Measurements from ENCODE around the gene LAMB3.

The LAMB3 gene

DNA sequence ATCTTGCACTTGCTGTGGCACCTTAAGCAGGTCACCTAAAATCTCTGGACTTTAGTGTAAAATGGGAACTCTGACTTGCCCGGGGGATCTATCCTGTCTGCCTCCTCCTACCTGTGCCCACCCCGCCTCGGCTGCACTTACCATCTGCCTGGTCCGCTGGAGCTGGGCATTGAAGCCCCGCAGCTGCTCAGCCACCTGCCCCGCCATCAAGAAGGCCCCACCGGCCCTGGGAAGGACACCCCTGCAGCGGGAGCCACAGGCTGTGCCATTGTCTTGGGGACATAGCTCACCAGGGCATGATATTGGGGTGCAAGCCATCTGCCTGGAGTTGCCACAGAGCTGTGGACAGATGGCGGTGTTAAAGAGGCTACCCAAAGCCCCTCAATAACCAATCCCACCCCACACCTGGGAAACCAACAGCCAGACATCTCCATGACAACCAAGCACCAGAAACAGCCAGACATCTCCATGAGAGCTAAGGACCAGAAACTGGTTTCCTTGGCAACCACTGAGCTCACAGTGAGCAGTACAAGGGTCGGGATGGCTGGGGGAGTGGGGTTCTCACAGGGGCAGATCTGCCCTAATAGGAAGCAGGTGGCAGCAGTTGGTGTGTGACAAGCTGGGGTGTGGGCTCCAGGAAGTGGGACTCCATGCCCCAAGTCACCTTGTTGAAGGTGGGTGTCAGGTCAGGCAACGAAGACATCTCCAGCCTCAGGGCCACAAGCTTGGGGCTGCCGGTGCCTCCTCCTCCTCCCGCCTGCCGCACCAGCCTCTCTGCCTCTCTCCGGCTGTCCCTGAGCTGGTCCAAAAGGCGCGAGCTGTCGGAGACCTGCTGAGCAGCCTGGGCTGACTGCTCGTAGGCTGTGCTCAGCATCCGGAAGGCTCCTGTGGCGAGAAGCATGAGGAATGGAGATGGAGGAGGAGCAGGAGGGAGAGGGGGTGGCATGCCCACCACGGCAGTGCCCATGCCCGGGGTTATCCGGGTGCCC is 29.1 kb downstream of the LAMB3 start:
- Histone ChIP-seq H4K91ac (ENCODE audit: low read depth, low read length) (no peak overlapping the region), H3K9me3 (ENCODE audit: insufficient read depth, low read depth, low read length) (no peaks in the 10 kb centered on the region), H3K79me2 (ENCODE audit: control insufficient read depth, insufficient read depth, low read length, poor library complexity) (no peaks in the 10 kb centered on the region), H3K4me3 (ENCODE audit: low read depth, low read length) (peak overlapping the region; percentile 10), H3K14ac (ENCODE audit: low read length) (no peak overlapping the region), H3K36me3 (ENCODE audit: control insufficient read depth in 1 of 2, insufficient read depth in 2 of 2, low read length in 2 of 2) (peaks cover 0 to 2% of the 10 kb centered on the region in 2 experiments), H3K4ac (ENCODE audit: low read depth, low read length) (no peak overlapping the region), H3K27me3 (ENCODE audit: insufficient read depth, low read length) (no peaks in the 10 kb centered on the region), H3K9ac (ENCODE audit: low read length) (no peak overlapping the region), H3K23ac (ENCODE audit: low read length) (no peak overlapping the region), H3K79me1 (ENCODE audit: low read length) (peaks cover 2% of the 10 kb centered on the region), H2AK5ac (ENCODE audit: low read length) (no peak overlapping the region), H3K4me1 (ENCODE audit: control insufficient read depth in 1 of 2, insufficient read depth in 2 of 2, low read length in 2 of 2) (peaks cover 0 to 5% of the 10 kb centered on the region in 2 experiments), H4K12ac (ENCODE audit: low read depth, low read length) (no peak overlapping the region), H2BK5ac (ENCODE audit: low read depth, low read length, poor library complexity) (no peak overlapping the region), H2AFZ (ENCODE audit: insufficient read depth, low read length, poor library complexity) (no peak overlapping the region), H3K18ac (ENCODE audit: low read length) (no peak overlapping the region), H4K8ac (ENCODE audit: low read depth, low read length) (no peak overlapping the region), H3K27ac (ENCODE audit: low read depth, low read length) (no peak overlapping the region), H2BK12ac (ENCODE audit: low read length) (no peak overlapping the region), H2BK120ac (ENCODE audit: insufficient read depth, low read length, poor library complexity) (no peak overlapping the region), H3K4me2 (ENCODE audit: low read length) (no peak overlapping the region)
- no peak for DNase-seq
- no CpG with 5 or more reads among the region's 24 CpGs for WGBS (ENCODE audit: extremely low coverage, insufficient coverage, insufficient read length)

- Histone ChIP-seq H3K4me3 (ENCODE audit: low read depth, low read length) (no peak overlapping the region), H3K27ac (ENCODE audit: low read depth, low read length) (no peak overlapping the region), H2BK5ac (ENCODE audit: low read depth, low read length, poor library complexity) (no peak overlapping the region), H3K4me1 (ENCODE audit: control insufficient read depth in 1 of 2, insufficient read depth in 2 of 2, low read length in 2 of 2) (peaks cover 0 to 5% of the 10 kb centered on the region in 2 experiments), H3K18ac (ENCODE audit: low read length) (no peak overlapping the region), H3K79me1 (ENCODE audit: low read length) (no peaks in the 10 kb centered on the region), H2BK120ac (ENCODE audit: insufficient read depth, low read length, poor library complexity) (no peak overlapping the region), H3K4me2 (ENCODE audit: low read length) (no peak overlapping the region), H3K36me3 (ENCODE audit: control insufficient read depth in 1 of 2, insufficient read depth in 2 of 2, low read length in 2 of 2) (peaks cover 3 to 5% of the 10 kb centered on the region in 2 experiments), H4K12ac (ENCODE audit: low read depth, low read length) (no peak overlapping the region), H2AFZ (ENCODE audit: insufficient read depth, low read length, poor library complexity) (no peak overlapping the region), H4K8ac (ENCODE audit: low read depth, low read length) (no peak overlapping the region), H4K91ac (ENCODE audit: low read depth, low read length) (no peak overlapping the region), H3K4ac (ENCODE audit: low read depth, low read length) (no peak overlapping the region), H3K9ac (ENCODE audit: low read length) (no peak overlapping the region), H3K14ac (ENCODE audit: low read length) (no peak overlapping the region), H3K79me2 (ENCODE audit: control insufficient read depth, insufficient read depth, low read length, poor library complexity) (no peaks in the 10 kb centered on the region), H2AK5ac (ENCODE audit: low read length) (no peak overlapping the region), H3K9me3 (ENCODE audit: insufficient read depth, low read depth, low read length) (no peaks in the 10 kb centered on the region), H2BK12ac (ENCODE audit: low read length) (no peak overlapping the region), H3K27me3 (ENCODE audit: insufficient read depth, low read length) (no peaks in the 10 kb centered on the region), H3K23ac (ENCODE audit: low read length) (no peak overlapping the region)
- DNase-seq, result no peak
- no CpG with 5 or more reads among the region's 11 CpGs for WGBS (ENCODE audit: extremely low coverage, insufficient coverage, insufficient read length)
Observed at GRCh38 chr1:209621741-209622655, 30.2 kb downstream of the LAMB3 start.

DNA sequence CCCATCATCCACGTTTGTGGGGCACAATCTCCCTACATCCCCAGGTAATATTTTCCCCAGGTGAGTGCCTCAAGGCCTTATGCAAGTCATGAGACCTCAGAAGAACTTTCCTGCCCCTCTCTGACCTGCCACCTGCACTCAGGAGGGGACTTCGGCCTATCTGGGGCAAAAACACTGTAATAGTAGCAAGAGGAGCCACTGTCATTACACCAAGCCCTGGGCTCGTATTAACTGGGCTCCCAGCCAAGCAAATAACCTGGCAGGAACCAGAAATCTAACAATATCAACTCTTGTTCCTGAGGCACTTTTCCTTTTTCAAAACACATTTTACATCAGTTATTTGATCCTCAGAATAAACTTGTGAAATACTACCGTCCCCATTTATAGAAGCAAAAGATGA is 30.9 kb downstream of the LAMB3 start:
- Histone ChIP-seq H3K4me1 (ENCODE audit: control insufficient read depth in 1 of 2, insufficient read depth in 2 of 2, low read length in 2 of 2) (peaks cover 0 to 5% of the 10 kb centered on the region in 2 experiments), H3K4me3 (ENCODE audit: low read depth, low read length) (no peak overlapping the region), H3K23ac (ENCODE audit: low read length) (no peak overlapping the region), H3K79me1 (ENCODE audit: low read length) (no peaks in the 10 kb centered on the region), H2BK5ac (ENCODE audit: low read depth, low read length, poor library complexity) (no peak overlapping the region), H2AFZ (ENCODE audit: insufficient read depth, low read length, poor library complexity) (no peak overlapping the region), H3K18ac (ENCODE audit: low read length) (no peak overlapping the region), H4K8ac (ENCODE audit: low read depth, low read length) (no peak overlapping the region), H3K4ac (ENCODE audit: low read depth, low read length) (no peak overlapping the region), H2BK120ac (ENCODE audit: insufficient read depth, low read length, poor library complexity) (no peak overlapping the region), H3K27ac (ENCODE audit: low read depth, low read length) (no peak overlapping the region), H3K9ac (ENCODE audit: low read length) (no peak overlapping the region), H4K12ac (ENCODE audit: low read depth, low read length) (no peak overlapping the region), H3K4me2 (ENCODE audit: low read length) (no peak overlapping the region), H3K9me3 (ENCODE audit: insufficient read depth, low read depth, low read length) (no peaks in the 10 kb centered on the region), H3K79me2 (ENCODE audit: control insufficient read depth, insufficient read depth, low read length, poor library complexity) (no peaks in the 10 kb centered on the region), H3K27me3 (ENCODE audit: insufficient read depth, low read length) (no peaks in the 10 kb centered on the region), H3K36me3 (ENCODE audit: control insufficient read depth in 1 of 2, insufficient read depth in 2 of 2, low read length in 2 of 2) (peaks cover 3 to 5% of the 10 kb centered on the region in 2 experiments), H4K91ac (ENCODE audit: low read depth, low read length) (no peak overlapping the region), H3K14ac (ENCODE audit: low read length) (no peak overlapping the region), H2BK12ac (ENCODE audit: low read length) (no peak overlapping the region), H2AK5ac (ENCODE audit: low read length) (no peak overlapping the region)
- no CpG with 5 or more reads among the region's 4 CpGs for WGBS (ENCODE audit: extremely low coverage, insufficient coverage, insufficient read length)
- DNase-seq, result no peak

GRCh38 chr1:209620487-209620884 is 31.7 kb downstream of the LAMB3 start:
- no peaks in the 10 kb centered on the region for H3K27me3 ChIP-seq (ENCODE audit: insufficient read depth, low read length)
- H3K9me3 ChIP-seq (ENCODE audit: insufficient read depth, low read depth, low read length), result no peaks in the 10 kb centered on the region
- no peak overlapping the region for H4K8ac ChIP-seq (ENCODE audit: low read depth, low read length)
- H3K79me2 ChIP-seq (ENCODE audit: control insufficient read depth, insufficient read depth, low read length, poor library complexity), result no peaks in the 10 kb centered on the region
- H3K4me2 ChIP-seq (ENCODE audit: low read length), result no peak overlapping the region
- no peak overlapping the region for H3K4me3 ChIP-seq (ENCODE audit: low read depth, low read length)
- H3K23ac ChIP-seq (ENCODE audit: low read length), result no peak overlapping the region
- H3K79me1 ChIP-seq (ENCODE audit: low read length), result no peaks in the 10 kb centered on the region
- H3K4ac ChIP-seq (ENCODE audit: low read depth, low read length), result no peak overlapping the region
- WGBS (ENCODE audit: extremely low coverage, insufficient coverage, insufficient read length), result no CpG with 5 or more reads among the region's 3 CpGs
- no peak overlapping the region for H3K9ac ChIP-seq (ENCODE audit: low read length)
- H2AK5ac ChIP-seq (ENCODE audit: low read length), result no peak overlapping the region
- H2BK5ac ChIP-seq (ENCODE audit: low read depth, low read length, poor library complexity), result no peak overlapping the region
- DNase-seq, result peak in 1 of 2 donors; percentile 60
- H4K91ac ChIP-seq (ENCODE audit: low read depth, low read length), result no peak overlapping the region
- no peak overlapping the region for H2BK120ac ChIP-seq (ENCODE audit: insufficient read depth, low read length, poor library complexity)
- H3K4me1 ChIP-seq (ENCODE audit: control insufficient read depth in 1 of 2, insufficient read depth in 2 of 2, low read length in 2 of 2), result peaks cover 0 to 5% of the 10 kb centered on the region in 2 experiments
- H2AFZ ChIP-seq (ENCODE audit: insufficient read depth, low read length, poor library complexity), result no peak overlapping the region
- no peak overlapping the region for H3K14ac ChIP-seq (ENCODE audit: low read length)
- peaks cover 3 to 5% of the 10 kb centered on the region in 2 experiments for H3K36me3 ChIP-seq (ENCODE audit: control insufficient read depth in 1 of 2, insufficient read depth in 2 of 2, low read length in 2 of 2)
- H4K12ac ChIP-seq (ENCODE audit: low read depth, low read length), result no peak overlapping the region
- no peak overlapping the region for H3K27ac ChIP-seq (ENCODE audit: low read depth, low read length)
- no peak overlapping the region for H2BK12ac ChIP-seq (ENCODE audit: low read length)
- no peak overlapping the region for H3K18ac ChIP-seq (ENCODE audit: low read length)
